GM11168 (cell line): Measurements from ENCODE around the gene GRID2.

Source experiments
- in situ Hi-C: fragments of 300-500 bp; cut with MboI; formaldehyde crosslinking; loops from one replicate; pipeline ENCODE4 v1.12.0; 2022; ENCODE audit warnings: low sequenced_read_pairs; ENCODE audit not compliant: unreplicated experiment

GRID2 gene

DNA sequence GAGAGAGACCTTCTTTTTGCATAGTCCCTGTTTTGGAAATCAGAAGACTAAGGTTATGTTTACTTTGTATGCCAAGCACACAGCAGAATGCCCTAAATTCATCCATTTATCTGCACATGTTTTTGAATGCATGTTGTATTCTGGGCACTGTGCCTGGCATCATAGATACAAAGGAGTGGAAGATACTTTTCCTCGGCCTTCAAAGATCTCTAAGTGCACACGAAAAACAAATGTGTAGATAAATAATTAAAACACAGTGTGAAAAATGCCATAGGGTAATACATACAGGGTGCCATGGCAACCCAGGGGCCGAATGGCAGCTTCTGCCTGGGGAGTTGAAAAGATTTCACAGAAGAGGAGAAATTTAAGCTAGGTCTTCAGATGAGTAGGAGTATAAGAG lies 1134.2 kb downstream of the GRID2 start:
- in situ Hi-C loops: no loop called here

DNA sequence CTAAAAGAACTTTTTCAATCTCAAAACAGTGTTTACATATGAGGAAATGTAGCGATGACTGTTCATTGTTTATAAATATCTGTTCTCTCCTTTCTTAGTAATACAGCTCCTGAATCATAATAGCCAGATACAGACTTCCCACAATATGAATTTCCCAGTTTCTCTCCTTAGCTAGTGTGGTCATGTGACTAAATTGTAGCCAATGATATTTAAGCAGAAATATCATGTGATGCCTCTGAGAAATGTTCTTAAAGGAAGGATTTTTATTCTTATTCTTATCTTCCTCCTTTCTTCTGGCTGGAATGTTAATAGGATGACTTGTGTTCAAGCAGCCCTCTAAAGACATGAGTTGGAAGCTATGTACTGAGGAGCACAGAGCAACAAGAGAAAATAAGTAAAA lies 1141.1 kb downstream of the GRID2 start:
- in situ Hi-C loops: no loop called here

DNA sequence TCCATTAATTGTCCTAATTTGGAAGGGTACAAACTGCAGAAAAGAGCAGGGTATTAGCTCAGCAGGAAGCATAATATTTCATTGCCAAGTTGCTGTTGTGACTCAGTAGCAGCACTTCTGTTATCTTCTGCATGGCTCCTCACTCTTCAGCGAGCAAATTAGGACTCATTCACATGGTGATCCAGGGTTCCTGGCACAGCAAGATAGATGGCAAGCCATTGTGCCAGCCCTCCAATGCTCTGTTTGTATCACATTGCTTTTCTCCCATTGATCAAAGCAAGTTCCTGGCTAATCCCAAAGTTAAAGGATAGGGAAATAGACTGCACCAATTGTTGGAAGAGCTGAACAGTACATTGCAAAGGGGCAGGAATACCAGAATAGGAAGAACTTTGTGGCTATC lies 1142.3 kb downstream of the GRID2 start:
- in situ Hi-C loops: no loop called here

DNA sequence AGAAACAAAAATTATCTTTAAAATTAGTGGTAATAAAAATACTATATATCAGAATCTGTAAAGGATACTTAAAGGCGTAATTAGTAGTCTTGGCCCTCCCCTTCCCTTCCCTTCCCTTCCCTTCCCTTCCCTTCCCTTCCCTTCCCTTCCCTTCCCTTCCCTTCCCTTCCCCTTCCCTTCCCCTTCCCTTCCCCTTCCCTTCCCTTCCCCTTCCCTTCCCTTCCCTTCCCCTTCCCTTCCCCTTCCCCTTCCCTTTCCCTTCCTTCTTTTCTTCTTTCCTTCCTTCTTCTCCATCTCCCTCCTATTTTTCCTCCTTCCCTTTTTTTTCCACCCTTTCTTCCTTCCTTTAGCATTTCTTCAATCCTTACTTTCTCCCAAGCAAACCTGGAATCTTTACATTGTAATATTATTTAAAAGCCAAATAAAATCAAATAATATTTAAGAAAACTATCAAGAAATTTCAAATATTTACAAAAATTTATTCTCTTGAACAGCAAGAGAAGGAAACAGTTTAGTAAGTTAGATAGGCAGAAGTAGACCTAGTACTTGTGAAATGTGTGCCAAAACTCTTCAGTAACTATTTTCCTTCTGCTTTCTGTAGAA lies 1145.0 kb downstream of the GRID2 start:
- in situ Hi-C loops: no loop called here

DNA sequence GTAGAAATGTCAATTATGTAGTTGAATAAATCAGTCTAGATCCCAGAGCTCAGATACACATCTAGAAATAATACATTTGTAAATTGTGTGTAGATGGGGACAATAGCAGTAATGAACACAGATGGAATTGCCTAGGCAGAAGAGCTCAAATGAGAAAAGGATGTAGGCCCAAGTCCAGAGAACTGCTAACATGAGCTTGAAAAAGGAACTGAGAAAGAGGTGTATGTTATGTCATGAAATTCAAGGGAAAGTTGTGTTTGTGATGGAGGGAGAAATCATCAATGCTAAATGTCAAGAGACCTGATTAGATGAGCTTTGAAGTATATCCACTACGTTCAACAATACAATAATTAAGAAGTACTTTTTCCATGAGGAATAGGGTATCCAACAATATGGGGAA lies 1148.2 kb downstream of the GRID2 start:
- in situ Hi-C loops: no loop called here

DNA sequence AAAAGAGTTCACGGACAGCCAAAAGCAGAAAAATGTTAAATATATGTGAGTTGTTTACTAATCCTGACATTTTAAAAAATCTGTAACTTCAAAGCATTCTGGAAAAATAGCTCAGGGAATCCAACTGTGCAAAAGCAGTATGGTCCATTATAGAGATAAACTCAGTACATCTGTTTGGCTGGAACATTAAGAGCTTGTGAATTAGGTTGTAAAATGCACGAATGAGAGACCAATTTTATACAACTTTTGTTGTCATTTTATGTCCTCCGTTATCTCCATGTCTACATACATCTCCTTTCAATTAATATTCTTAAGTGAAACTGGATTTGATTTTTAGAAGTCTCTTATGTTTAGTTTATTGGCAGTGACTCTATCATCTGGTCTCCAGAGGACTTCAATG lies 1157.8 kb downstream of the GRID2 start:
- in situ Hi-C loops: no loop called here

DNA sequence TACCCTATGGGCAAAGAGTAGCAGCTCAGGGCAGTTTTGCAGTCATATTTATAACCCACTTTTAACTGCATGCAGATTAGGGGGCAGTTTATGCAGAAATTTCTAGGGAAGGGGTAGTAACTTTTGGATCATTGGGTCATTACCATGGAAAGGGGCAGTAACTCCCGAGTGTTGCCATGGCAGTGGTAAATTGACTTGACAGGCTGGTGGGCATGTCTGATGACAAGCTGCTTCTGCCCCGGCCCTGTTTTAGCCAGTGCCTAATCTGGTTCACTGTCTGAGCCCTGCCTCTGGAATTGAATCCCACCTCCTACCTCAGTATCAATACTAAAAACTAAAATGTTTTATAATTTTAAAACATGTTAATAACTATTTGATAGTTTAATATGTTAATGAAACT lies 1162.7 kb downstream of the GRID2 start:
- in situ Hi-C loops: no loop called here

DNA sequence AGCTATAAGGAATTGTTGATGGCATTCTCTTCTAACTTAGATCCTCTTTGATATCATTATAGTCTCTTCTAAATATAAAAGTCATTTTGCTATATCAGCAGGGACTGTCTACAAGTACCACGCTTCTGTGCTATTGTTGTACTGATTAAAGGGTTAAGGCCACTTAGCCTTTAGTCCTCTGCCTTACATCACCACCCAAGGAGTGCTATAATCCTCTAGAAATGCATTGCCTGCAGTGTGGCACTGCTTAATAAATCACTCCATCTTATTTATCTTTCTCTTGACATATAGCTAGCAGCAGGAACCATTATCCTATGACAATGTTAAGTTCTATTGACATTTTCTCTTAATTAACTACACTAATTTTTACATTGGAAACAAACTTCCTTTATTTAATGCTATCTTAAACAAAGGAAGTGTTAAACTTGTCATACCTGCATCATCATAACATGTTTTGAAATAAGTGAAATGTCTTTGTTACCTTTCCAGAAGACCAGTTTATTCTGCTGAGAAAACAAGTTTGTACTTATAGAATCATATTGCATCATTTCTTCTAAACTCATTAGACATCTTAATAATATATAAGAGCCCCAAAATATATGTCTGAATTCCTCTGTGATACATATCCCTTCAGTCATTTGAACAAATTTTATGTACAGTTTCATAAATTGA lies 1163.9 kb downstream of the GRID2 start:
- in situ Hi-C loops: no loop called here

DNA sequence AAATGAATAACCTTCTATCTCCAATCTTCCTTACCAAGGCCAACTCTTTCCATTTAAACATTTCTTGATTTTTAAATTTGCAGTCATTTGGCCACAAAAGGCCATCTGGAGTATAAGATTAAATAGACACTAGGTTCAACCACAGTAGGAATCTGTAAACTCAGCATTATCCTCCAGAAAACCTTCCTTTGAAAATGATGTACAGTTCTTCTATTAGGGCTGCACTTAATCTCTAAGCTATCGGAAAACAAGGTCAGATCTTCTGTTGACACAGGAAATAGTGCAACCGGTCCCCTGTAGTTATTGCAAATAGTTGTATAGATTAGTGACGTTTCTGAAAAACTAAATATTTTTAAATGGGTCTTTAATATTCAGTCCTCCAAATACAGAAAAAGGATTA lies 1165.8 kb downstream of the GRID2 start:
- in situ Hi-C loops: no loop called here

DNA sequence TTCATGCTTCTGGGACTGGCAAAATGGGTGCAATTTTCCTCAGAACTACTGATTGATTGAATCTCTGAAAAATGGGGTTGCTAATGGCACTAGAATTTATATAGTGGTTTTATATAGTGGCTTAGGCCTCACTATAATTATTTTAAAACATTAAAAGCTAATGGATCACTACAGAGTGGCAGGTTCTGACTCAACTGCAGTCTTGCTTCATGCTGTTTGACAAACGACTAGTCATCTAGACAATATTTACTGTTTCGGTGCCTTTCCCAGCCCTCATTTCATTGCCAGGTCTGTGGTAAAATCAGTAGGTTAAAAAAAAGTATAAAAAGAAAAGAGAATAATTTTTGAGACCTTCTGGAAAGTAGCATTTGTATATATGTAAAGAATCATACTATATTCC lies 1172.0 kb downstream of the GRID2 start:
- in situ Hi-C loops: no loop called here

DNA sequence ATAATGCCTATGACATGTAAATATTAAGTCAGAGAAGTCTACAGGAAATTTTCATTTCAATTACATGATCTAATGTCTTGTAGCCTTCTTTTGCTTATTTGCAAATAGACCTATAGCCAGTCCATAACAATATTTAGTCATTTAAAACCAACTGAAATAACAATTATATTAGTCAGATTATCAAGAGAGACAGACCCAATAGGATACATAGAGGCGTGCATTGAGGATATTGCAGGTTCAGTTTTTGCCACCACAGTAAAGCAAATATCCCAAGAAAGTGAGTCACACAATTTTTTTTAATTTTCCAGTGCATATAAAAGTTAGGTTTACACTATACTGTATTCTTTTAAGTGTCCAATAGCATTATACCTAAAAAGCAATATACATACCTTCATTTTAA lies 1175.0 kb downstream of the GRID2 start:
- in situ Hi-C loops: no loop called here

DNA sequence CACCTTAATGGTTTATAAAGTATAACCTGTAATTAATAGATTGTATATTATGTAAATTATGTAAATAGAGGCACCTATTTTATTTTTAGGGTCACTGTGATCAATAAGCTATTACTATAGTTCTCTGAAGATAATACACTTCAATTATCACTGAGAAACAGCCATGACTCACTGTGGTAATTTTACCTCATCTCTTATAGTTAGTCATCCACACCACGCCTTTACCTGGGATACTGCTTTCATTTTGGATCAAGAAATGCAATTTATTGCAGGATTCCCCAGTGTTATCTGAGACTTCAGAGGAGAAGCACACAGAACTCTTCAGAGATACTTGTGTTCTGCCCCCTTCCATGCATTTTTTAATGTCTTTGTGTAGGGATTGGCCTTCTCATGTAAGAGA lies 1176.7 kb downstream of the GRID2 start:
- in situ Hi-C loops: no loop called here

DNA sequence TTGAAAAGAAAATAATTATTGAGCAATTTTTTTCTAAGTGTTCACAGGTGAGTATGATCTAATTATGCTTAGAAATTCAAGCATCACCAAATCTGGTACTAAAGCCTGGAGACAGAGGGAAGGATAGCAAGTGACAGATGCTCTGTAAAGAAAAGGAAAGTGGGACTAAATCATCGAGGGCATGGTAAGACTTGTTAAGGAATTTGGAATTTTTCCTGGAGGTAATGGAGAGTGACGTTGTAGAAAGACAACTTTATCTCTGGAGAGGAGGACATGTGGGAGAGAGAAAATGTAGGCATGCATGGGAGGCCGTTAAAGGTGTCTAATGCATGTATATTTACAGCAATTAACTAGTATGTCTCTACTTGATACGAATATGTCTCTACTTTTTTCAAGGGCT lies 1191.6 kb downstream of the GRID2 start:
- in situ Hi-C loops: no loop called here

DNA sequence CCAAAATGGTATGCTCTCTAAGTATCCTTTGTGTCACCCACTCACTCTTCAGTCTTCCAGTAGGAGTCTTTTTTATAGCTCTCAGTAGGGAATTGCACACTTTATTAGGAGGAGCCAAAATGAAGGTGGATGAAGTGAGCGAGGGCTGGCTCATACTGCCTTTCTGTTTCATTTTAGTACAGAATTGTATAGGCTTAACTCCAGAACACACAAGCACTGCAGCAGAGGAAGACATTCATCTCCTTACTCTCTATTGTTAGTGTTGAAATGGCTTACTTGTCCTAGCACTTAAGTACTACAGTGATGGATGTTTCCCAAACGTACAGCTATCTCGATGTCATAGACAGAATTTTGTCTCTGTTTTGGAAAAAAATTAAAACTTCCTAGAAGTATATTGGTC lies 1197.5 kb downstream of the GRID2 start:
- in situ Hi-C loops: no loop called here

DNA sequence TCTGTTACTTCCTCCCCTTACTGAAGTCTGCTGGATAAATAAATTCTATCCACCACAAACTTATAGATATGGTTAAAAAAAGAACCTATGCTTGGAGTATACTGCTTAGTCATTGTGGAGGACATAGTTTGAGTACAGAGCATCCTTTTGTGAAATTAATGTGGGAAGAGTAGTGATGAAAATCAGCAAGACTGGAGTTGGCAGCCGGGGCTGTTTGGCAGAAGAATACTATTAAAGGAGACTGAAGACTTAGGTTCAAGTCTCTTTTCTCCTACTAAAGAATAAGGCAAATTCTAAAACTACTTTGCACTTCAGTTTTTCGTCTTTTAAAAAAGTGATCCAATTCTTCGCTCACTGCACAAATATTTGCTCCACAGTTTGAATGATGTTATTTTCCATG lies 1198.2 kb downstream of the GRID2 start:
- in situ Hi-C loops: no loop called here

DNA sequence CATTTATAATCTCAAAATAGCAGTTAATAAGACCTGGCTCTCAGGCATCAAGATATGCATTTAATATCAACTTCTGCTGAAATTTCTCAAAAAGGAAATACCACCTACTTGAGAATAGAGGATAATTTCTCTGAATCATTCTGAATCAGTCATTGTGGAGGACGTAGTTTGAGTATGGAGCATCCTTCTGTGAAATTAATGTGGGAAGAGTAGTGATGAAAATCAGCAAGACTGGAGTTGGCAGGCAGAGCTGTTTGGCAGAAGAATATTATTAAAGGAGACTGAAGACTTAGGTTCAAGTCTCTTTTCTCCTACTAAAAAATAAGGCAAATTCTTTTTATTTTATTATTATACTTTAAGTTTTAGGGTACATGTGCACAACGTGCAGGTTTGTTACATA lies 1199.2 kb downstream of the GRID2 start:
- in situ Hi-C loops: no loop called here

DNA sequence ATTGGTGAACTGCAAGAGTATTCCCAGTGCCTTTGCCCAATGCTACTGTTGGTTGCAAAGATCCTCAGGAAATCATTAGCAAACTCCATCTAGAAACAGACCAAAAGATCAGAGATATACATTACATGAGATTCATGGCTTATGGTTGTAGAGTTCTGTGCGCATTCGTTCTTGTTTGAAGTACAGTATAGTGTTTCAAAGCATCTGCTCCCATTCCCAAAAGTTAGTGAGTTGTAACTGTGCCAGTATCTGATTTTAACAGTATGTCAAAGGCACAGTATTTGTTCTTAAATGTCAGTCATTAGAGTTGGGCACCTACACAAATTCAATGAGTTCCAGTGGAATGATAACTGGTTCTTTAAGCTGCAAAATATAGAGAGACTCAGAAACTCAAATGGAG lies 1210.1 kb downstream of the GRID2 start:
- in situ Hi-C loops: no loop called here

DNA sequence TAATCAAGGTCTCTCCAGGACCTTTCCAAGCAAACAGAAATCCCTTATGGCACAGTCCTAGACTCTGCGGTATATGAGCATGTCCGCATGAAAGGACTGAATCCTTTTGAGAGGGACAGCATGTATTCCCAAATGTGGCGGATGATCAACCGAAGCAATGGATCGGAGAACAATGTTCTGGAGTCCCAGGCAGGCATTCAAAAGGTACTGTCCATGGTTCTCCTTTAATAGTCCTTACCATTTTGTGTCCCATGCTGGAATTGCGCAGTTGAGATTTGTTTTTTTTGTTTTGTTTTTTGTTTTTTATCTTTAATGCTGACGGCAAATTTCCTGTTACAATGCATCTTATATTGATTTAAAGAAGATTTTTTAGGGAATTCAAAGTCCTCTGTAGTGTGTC lies 1211.4 kb downstream of the GRID2 start:
- in situ Hi-C loops: no loop called here

DNA sequence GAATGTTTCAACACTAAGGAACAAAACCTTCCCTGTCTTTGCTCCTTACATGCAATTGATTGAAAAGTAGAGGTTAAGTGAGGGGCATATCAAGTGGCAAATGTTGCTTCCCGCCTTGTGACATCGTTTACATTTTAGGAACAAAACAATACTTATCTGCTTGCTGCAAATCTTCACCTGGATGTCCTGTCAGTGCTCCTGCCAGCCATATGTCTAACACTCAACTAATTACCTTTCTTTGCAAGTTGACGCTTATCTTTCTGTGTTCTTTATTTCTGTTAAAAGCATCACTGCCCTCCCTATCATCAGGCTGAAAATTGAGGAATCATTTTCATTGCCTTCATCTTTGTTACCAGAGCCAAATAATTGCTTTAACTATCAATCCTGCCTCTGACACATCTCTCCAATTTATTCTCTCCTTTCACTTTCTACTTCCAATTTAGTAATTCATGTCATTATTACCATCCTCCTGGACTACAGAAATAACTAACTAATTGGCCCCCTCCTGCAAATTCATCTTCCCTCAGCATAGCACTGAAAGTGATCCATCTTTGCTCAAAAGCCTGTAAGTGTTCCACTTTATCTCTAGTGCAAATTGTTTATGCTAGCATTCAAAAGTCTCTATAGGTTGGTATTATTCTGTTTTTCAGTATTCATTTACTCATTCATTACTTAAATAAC lies 1226.1 kb downstream of the GRID2 start:
- in situ Hi-C loops: no loop called here

DNA sequence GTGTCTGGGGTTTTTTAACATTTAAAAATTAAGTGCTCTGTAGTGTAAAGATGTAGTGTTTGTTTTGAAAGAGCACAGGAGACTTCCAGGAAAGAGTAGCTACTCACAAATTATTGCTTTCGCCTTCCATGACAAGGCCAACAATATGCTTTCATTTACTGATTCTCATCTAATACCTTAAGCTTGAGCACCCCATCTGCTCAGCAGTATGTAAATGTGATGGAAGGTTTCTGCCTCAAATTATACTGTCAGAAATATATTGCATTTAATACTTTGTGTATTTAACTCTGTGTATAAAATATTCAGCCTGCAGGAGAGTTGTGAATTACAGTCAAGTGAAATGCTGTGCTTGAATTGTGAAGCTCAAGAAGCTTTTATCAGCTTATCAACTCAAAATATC lies 1228.5 kb downstream of the GRID2 start:
- in situ Hi-C loops: no loop called here

DNA sequence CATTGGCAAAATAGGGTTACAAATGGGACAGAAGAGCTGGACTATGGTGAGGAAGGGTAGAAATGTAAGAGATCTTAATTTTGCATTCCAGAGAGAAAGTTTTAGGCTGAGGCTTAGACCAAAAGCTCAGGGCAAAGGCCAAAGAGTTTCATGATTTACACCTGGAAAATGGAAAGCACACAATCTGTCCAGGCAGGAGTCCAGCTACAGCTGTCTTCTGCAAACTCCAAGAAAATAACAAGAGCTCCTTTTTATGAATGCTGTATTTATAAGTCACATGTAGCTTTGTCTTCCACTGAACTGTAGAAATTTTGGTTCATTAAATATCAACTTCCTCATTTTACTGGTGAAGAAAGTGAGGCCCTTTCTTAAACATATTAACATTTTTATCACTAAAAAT lies 1236.8 kb downstream of the GRID2 start:
- in situ Hi-C loops: no loop called here

DNA sequence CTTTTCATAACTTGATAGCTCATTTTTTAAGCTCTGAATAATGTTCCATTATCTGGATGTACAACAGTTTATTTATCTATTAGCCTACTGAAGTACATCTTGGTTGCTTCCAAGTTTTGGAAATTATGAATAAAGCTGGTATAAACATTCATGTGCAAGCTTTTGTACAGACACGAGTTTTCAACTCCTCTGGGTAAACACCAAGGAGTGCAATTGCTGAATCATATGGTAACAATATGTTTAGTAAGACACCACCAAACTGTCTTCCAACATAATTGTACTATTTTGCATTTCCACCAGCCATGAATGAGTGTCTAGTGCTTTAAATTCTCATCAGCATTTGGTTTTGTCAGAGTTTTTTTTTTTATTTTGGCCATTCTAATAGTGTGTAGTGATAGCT lies 1258.1 kb downstream of the GRID2 start:
- in situ Hi-C loops: no loop called here
